GM21447 (cell line): ENCODE measurements around the gene ZMYM5.
A peak's percentile ranks its signal among the peaks of the same experiment; 100 is the strongest.
"Not testable (repeated sequence)": the region's sequence is repeated elsewhere in the genome, so short reads cannot be mapped to it uniquely, and the experiment has no call there.

Experiments
- ATAC-seq: cut with Tn5 transposase; IDR thresholded peaks from one replicate; pipeline ENCODE4 v1.9.1; 2021; ENCODE audit not compliant: unreplicated experiment

Gene ZMYM5

DNA sequence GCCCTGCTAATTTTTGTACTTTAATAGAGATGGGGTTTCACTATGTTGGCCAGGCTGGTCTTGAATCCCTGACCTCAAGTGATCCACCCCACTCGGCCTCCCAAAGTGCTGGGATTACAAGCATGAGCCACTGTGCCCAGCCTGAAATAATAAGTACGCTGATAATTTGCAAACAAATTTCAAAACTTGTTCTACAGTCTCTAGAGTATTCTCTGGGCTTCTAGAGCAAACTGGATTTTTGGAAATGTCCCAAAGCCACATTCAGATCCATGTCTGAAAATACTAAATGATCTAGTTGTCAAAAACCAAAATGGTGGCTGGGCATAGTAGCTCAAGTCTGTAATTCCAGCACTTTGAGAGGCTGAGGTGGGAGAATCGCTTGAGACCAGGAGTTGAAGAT is 40.8 kb downstream of the ZMYM5 start:
- ATAC-seq = no peak

- no peak for ATAC-seq
Measured at GRCh38 chr13:19818223-19818842, 45.1 kb downstream of the ZMYM5 start.

- ATAC-seq = no peak
Measured at GRCh38 chr13:19817510-19818158, 45.8 kb downstream of the ZMYM5 start.

- ATAC-seq = no peak
Measured at GRCh38 chr13:19817106-19817505, 46.3 kb downstream of the ZMYM5 start.

GRCh38 chr13:19815842-19816241 is 47.6 kb downstream of the ZMYM5 start:
- not testable (repeated sequence) for ATAC-seq

DNA sequence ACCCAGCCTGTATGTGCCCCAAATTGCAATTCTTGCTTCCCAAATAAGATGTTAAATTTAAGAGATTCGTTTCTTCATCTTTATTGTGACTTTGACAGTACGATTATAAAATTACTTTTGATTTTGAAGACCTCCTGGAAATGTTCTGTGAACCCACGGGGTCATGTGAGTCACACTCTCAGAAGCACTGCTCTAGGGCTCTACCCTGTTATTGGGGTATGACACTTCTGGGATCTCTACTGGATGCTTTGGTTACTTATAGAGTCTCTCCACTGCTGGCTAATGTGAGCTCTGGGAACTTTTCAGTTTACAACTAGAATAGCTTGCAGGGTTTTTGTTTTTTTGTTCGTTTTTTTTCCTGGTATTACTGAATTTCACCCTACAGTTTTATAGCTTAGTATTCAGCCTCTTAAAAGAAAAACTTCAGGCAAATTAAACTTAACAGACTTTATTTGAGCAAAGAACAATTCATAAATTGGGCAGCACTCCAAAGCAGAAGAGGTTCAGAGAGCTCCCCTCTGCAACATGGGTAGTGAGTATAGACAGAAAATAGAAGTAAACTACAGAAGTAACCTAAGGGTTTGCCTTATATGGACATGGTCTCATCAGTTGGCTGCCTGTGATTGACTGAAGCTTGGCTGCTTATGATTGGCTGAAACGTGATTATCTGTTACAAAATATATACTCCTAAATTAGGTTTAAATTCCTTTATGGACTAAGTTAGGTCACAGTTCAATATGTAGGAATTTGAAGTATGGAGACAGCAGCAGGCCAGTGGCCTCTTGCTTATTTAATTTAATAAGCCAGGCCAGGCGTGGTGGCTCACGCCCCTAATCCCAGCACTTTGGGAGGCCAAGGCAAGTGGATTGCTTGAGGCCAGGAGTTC is 52.2 kb downstream of the ZMYM5 start:
- no peak for ATAC-seq

DNA sequence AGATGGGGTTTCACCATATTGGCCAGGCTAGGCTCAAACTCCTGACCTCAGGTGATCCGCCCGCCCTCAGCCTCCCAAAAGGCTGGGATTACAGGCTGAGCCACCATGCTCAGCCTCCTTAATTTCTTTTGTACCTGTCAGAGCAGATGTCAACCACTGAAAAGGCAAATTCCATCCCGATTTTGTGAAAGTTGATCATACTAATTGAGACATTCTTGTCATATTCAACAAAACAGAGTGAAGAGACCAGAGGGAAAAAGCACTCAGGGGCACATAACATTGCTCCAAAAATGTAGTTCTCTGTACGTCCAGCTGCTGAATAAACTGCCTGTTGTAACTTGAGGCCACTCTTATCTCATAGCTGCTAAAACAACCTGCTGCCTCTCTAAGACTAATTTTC is 53.3 kb downstream of the ZMYM5 start:
- ATAC-seq = no peak

- no peak for ATAC-seq
Measured at GRCh38 chr13:19805765-19806164, 57.7 kb downstream of the ZMYM5 start.

DNA sequence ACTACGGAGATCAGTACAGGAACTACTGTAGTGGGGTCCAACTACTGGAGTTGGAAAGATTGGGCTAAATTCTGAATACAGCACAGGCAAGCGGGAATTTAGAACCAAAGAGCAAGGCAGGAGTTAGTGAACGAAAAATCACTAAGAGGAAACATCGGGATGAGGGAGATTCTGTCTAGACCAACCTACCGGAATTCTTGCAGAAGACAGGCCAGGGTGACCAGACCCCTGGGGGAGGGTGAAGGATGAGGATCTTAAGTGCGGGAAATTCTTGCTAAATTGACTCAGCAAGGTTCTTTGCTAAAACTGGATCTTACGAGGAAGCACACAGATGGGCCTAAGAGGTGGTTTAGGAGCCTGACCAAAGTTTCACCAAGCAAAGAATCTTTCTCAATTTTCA is 67.5 kb downstream of the ZMYM5 start:
- no peak for ATAC-seq

GRCh38 chr13:19794631-19795030 is 68.8 kb downstream of the ZMYM5 start:
- ATAC-seq = no peak

- ATAC-seq = no peak
Measured at GRCh38 chr13:19791953-19792537, 71.4 kb downstream of the ZMYM5 start.

DNA sequence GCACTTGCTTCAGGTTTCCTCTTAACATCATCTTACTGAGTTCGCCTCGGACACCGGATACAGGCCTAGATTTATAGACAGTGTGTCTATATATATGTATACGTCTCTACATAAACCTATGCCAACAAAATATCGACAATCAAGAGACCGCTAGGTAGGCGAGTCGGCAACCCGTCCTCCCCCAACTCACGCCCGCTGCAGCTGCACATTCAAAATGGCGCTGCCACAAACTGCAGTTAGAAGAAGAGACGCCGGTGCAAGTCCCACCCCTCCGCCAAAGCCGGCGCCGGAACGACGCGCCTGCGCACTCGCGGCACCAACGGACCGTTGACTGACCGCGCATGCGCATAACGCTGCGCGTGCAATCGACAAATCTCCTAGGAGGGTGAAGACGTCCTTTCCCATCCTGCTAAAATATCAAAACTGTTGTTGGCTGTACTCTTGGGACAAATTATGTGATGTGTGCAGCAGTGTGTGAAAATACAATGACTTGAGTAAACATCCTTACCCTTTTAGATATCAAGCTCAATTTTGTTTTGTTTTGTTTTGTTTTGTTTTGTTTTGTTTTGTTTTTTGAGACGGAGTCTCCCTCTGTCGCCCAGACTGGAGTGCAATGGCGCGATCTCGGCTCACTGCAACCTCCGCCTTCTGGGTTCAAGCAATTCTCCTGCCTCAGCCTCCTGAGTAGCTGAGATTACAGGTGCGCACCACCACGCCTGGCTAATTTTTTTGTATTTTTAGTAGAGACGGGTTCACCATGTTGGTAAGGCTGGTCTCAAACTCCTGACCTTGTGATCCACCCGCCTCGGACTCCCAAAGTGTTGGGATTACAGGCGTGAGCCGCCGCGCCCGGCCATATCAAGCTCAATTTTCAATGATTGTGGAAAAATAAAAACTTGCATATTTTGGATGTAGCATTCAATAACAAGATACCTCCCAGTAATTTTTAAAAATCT is 80.4 kb downstream of the ZMYM5 start, which contains the start of gene PSPC1:
PSPC1 (minus strand) TSS at position 219 of the 956 bp plus-strand sequence; CDS start at position 31, 188 bp downstream.
- ATAC-seq = peak; percentile 83

GRCh38 chr13:19782049-19782726 is 81.3 kb downstream of the ZMYM5 start:
- ATAC-seq = peak; percentile 43

- ATAC-seq = no peak
Measured at GRCh38 chr13:19781526-19781925, 81.9 kb downstream of the ZMYM5 start.

GRCh38 chr13:19780753-19781418 is 82.6 kb downstream of the ZMYM5 start:
- not testable (repeated sequence) for ATAC-seq
